ENCODE results near the gene FBXL20. TPM values are rescaled to one million over a fixed set of nuclear protein-coding genes. Genes with fewer than 3 reads are reported as not detected.

Gene FBXL20
- polyA plus RNA-seq, 1 donor (not counting 4 experiments of a cell fraction or from before 2014, with no cell fraction given) = 4.9 TPM

GRCh38 chr17:39450051-39450450 lies 48.6 kb upstream of the FBXL20 start:
- Histone ChIP-seq H3K9ac (ENCODE audit: control insufficient read depth, extremely low read depth, insufficient read depth, low read length) (peak overlapping the region; percentile 100), H3K27ac (ENCODE audit: control insufficient read depth, insufficient read depth, low read length) (peak overlapping the region; percentile 98), H3K4me3 (ENCODE audit: control insufficient read depth in 2 of 3, extremely low read depth in 1 of 3, insufficient read depth in 2 of 3, low read depth in 1 of 3, low read length in 3 of 3) (peak overlapping the region; percentile 78 to 91 (median 79)), H3K9me3 (ENCODE audit: control insufficient read depth, low read depth, low read length) (no peaks in the 10 kb centered on the region), H3K36me3 (ENCODE audit: control insufficient read depth in 2 of 2, extremely low read depth in 1 of 2, insufficient read depth in 2 of 2, low read length in 2 of 2) (peaks cover 5% of the 10 kb centered on the region in 2 experiments), H3K4me2 (ENCODE audit: control insufficient read depth, extremely low read depth, insufficient read depth, low read depth, low read length) (peak overlapping the region; percentile 91), H3K4me1 (ENCODE audit: control insufficient read depth, extremely low read depth, insufficient read depth, low read length) (peaks cover 10% of the 10 kb centered on the region), H4K20me1 (ENCODE audit: control insufficient read depth, extremely low read depth, insufficient read depth, low read length) (no peaks in the 10 kb centered on the region), H2AFZ (ENCODE audit: control insufficient read depth, low read length) (no peak overlapping the region), H3K27me3 (ENCODE audit: control insufficient read depth, extremely low read depth, insufficient read depth, low read length) (no peaks in the 10 kb centered on the region), H3K79me2 (ENCODE audit: control insufficient read depth, insufficient read depth, low read length) (peaks cover 41% of the 10 kb centered on the region), H3K9me1 (ENCODE audit: control insufficient read depth, extremely low read depth, insufficient read depth, low read length) (no peaks in the 10 kb centered on the region)
- DNase-seq (ENCODE audit: low read depth, low spot score) = no peak
- FAIRE-seq = no peak
- dilution Hi-C loops (cut with MboI; ENCODE audit: extremely low pct_ligation_motif_present, low sequenced_read_pairs) = no loop called here
- TF ChIP-seq EZH2 (IDR thresholded peaks at IDR 0.05; ENCODE audit: low read length) = no peak
- no peak for TF ChIP-seq CTCF (optimal IDR thresholded peaks at IDR 0.05 in 1 of 3, IDR thresholded peaks at IDR 0.05 in 1 of 3, conservative IDR thresholded peaks at IDR 0.05 in 1 of 3; ENCODE audit: extremely low read depth in 1 of 3, insufficient read depth in 2 of 3, low read length in 3 of 3)

- Histone ChIP-seq H3K4me3 (ENCODE audit: control insufficient read depth in 2 of 3, extremely low read depth in 1 of 3, insufficient read depth in 2 of 3, low read depth in 1 of 3, low read length in 3 of 3) (no peak overlapping the region), H2AFZ (ENCODE audit: control insufficient read depth, low read length) (no peak overlapping the region), H3K4me2 (ENCODE audit: control insufficient read depth, extremely low read depth, insufficient read depth, low read depth, low read length) (no peak overlapping the region), H3K9me1 (ENCODE audit: control insufficient read depth, extremely low read depth, insufficient read depth, low read length) (no peaks in the 10 kb centered on the region), H3K27ac (ENCODE audit: control insufficient read depth, insufficient read depth, low read length) (no peak overlapping the region), H4K20me1 (ENCODE audit: control insufficient read depth, extremely low read depth, insufficient read depth, low read length) (no peaks in the 10 kb centered on the region), H3K4me1 (ENCODE audit: control insufficient read depth, extremely low read depth, insufficient read depth, low read length) (peaks cover 10% of the 10 kb centered on the region), H3K27me3 (ENCODE audit: control insufficient read depth, extremely low read depth, insufficient read depth, low read length) (no peaks in the 10 kb centered on the region), H3K9ac (ENCODE audit: control insufficient read depth, extremely low read depth, insufficient read depth, low read length) (no peak overlapping the region), H3K36me3 (ENCODE audit: control insufficient read depth in 2 of 2, extremely low read depth in 1 of 2, insufficient read depth in 2 of 2, low read length in 2 of 2) (peaks cover 5% of the 10 kb centered on the region in 2 experiments), H3K79me2 (ENCODE audit: control insufficient read depth, insufficient read depth, low read length) (peaks cover 41% of the 10 kb centered on the region), H3K9me3 (ENCODE audit: control insufficient read depth, low read depth, low read length) (no peaks in the 10 kb centered on the region)
- dilution Hi-C loops (cut with MboI; ENCODE audit: extremely low pct_ligation_motif_present, low sequenced_read_pairs) = no loop called here
- FAIRE-seq = no peak
- TF ChIP-seq EZH2 (IDR thresholded peaks at IDR 0.05; ENCODE audit: low read length) (no peak), CTCF (optimal IDR thresholded peaks at IDR 0.05 in 1 of 3, IDR thresholded peaks at IDR 0.05 in 1 of 3, conservative IDR thresholded peaks at IDR 0.05 in 1 of 3; ENCODE audit: extremely low read depth in 1 of 3, insufficient read depth in 2 of 3, low read length in 3 of 3) (no peak)
- no peak for DNase-seq (ENCODE audit: low read depth, low spot score)
Measured at GRCh38 chr17:39447561-39447960, 46.1 kb upstream of the FBXL20 start.
